ENCODE measurements around the gene COA6. TPM values are rescaled to one million over a fixed set of nuclear protein-coding genes. Genes with fewer than 3 reads are reported as not detected.
"Not testable (repeated sequence)": the region's sequence is repeated elsewhere in the genome, so short reads cannot be mapped to it uniquely, and the experiment has no call there.

The COA6 gene
- total RNA-seq, 8 experiments from 2014 or later: 24.6 to 52.5 (median 44.3) TPM

GRCh38 chr1:234348964-234349363, 24.3 kb upstream of the COA6 start:
- Histone ChIP-seq H3K4me1 (replicated peaks in 1 of 2) (no peaks in the 10 kb centered on the region), H3K4me3 (no peak overlapping the region), H3K27ac (no peak overlapping the region)
- in situ Hi-C loops (cut with MboI; ENCODE audit: low pct_unique_long_range_greater_than_20kb in 2 of 9, low sequenced_read_pairs in 9 of 9, unreplicated experiment in 9 of 9): no loop called here
- WGBS, 10 experiments: 0 to 96% (median 77%) methylated on average over 3 to 4 of the region's 4 CpGs; no CpG with 5 or more reads in 1 of the 10 experiments
- ATAC-seq (replicated peaks in 6 of 8): no peak

- no peak overlapping the region for H3K27ac ChIP-seq
- no peaks in the 10 kb centered on the region for H3K4me1 ChIP-seq (replicated peaks in 1 of 2)
- no peak overlapping the region for H3K4me3 ChIP-seq
- in situ Hi-C loops (cut with MboI; ENCODE audit: low pct_unique_long_range_greater_than_20kb in 2 of 9, low sequenced_read_pairs in 9 of 9, unreplicated experiment in 9 of 9): no loop called here
- no peak for ATAC-seq (replicated peaks in 6 of 8)
- WGBS, 10 experiments: 28 to 94% (median 74%) methylated on average over 2 to 3 of the region's 3 CpGs; no CpG with 5 or more reads in 1 of the 10 experiments
Measured at GRCh38 chr1:234355782-234356510, 17.3 kb upstream of the COA6 start.

GRCh38 chr1:234356615-234357269, 16.5 kb upstream of the COA6 start:
- ATAC-seq (replicated peaks in 6 of 8): peak in 1 of 8 experiments; percentile 53
- 20 to 100% (median 75%) methylated on average over 1 to 23 of the region's 35 CpGs for WGBS, 10 experiments
- H3K27ac ChIP-seq; in situ Hi-C loops (cut with MboI; ENCODE audit: low pct_unique_long_range_greater_than_20kb in 2 of 9, low sequenced_read_pairs in 9 of 9, unreplicated experiment in 9 of 9); H3K4me3 ChIP-seq; H3K4me1 ChIP-seq (replicated peaks in 1 of 2): not testable (repeated sequence)

- ATAC-seq (replicated peaks in 6 of 8): no peak
- Histone ChIP-seq H3K4me3 (no peak overlapping the region), H3K4me1 (replicated peaks in 1 of 2) (no peaks in the 10 kb centered on the region), H3K27ac (no peak overlapping the region)
- in situ Hi-C loops (cut with MboI; ENCODE audit: low pct_unique_long_range_greater_than_20kb in 2 of 9, low sequenced_read_pairs in 9 of 9, unreplicated experiment in 9 of 9): no loop called here
Measured at GRCh38 chr1:234357831-234358230, 15.4 kb upstream of the COA6 start.

- Histone ChIP-seq H3K4me1 (replicated peaks in 1 of 2) (no peaks in the 10 kb centered on the region), H3K27ac (no peak overlapping the region), H3K4me3 (no peak overlapping the region)
- in situ Hi-C loops (cut with MboI; ENCODE audit: low pct_unique_long_range_greater_than_20kb in 2 of 9, low sequenced_read_pairs in 9 of 9, unreplicated experiment in 9 of 9): no loop called here
- 33 to 100% (median 83%) methylated on average over 1 to 3 of the region's 3 CpGs; no CpG with 5 or more reads in 3 of the 10 experiments for WGBS, 10 experiments
- no peak for ATAC-seq (replicated peaks in 6 of 8)
Measured at GRCh38 chr1:234361102-234361603, 12.1 kb upstream of the COA6 start.

GRCh38 chr1:234362558-234362957, 10.7 kb upstream of the COA6 start:
- H3K4me1 ChIP-seq (replicated peaks in 1 of 2): no peaks in the 10 kb centered on the region
- no peak for ATAC-seq (replicated peaks in 6 of 8)
- H3K27ac ChIP-seq: no peak overlapping the region
- no peak overlapping the region for H3K4me3 ChIP-seq
- in situ Hi-C loops (cut with MboI; ENCODE audit: low pct_unique_long_range_greater_than_20kb in 2 of 9, low sequenced_read_pairs in 9 of 9, unreplicated experiment in 9 of 9): no loop called here
- 0 to 100% (median 74%) methylated on average over 1 to 2 of the region's 2 CpGs for WGBS, 10 experiments

- in situ Hi-C loops (cut with MboI; ENCODE audit: low pct_unique_long_range_greater_than_20kb in 2 of 9, low sequenced_read_pairs in 9 of 9, unreplicated experiment in 9 of 9): no loop called here
Measured at GRCh38 chr1:234368320-234369032, 4.8 kb upstream of the COA6 start.

GRCh38 chr1:234369033-234369430, 4.2 kb upstream of the COA6 start:
- ATAC-seq (replicated peaks in 6 of 8): no peak
- WGBS, 10 experiments: 32 to 97% (median 81%) methylated on average over 1 to 3 of the region's 3 CpGs
- no peak overlapping the region for H3K4me3 ChIP-seq
- in situ Hi-C loops (cut with MboI; ENCODE audit: low pct_unique_long_range_greater_than_20kb in 2 of 9, low sequenced_read_pairs in 9 of 9, unreplicated experiment in 9 of 9): no loop called here
- peaks cover 3 to 7% of the 10 kb centered on the region in 2 donors for H3K4me1 ChIP-seq (replicated peaks in 1 of 2)
- no peak overlapping the region for H3K27ac ChIP-seq

More at GRCh38 chr1:234368320-234369032, 4.8 kb upstream of the COA6 start:
- 33 to 100% (median 81%) methylated on average over 2 to 12 of the region's 12 CpGs for WGBS, 10 experiments
- ATAC-seq (replicated peaks in 6 of 8): no peak
- H3K4me1 ChIP-seq (replicated peaks in 1 of 2): peaks cover 3 to 7% of the 10 kb centered on the region in 2 donors
- no peak overlapping the region for H3K27ac ChIP-seq
- H3K4me3 ChIP-seq: no peak overlapping the region

GRCh38 chr1:234369784-234370183, 3.5 kb upstream of the COA6 start:
- in situ Hi-C loops (cut with MboI; ENCODE audit: low pct_unique_long_range_greater_than_20kb in 2 of 9, low sequenced_read_pairs in 9 of 9, unreplicated experiment in 9 of 9): no loop called here
- Histone ChIP-seq H3K27ac (no peak overlapping the region), H3K4me3 (no peak overlapping the region), H3K4me1 (replicated peaks in 1 of 2) (peaks cover 9 to 14% of the 10 kb centered on the region in 2 donors)
- WGBS, 10 experiments: 18 to 94% (median 69%) methylated on average over 1 of the region's 1 CpG
- ATAC-seq (replicated peaks in 6 of 8): no peak

- Histone ChIP-seq H3K27ac (no peak overlapping the region), H3K4me3 (no peak overlapping the region), H3K4me1 (replicated peaks in 1 of 2) (peaks cover 11 to 17% of the 10 kb centered on the region in 2 donors)
- in situ Hi-C loops (cut with MboI; ENCODE audit: low pct_unique_long_range_greater_than_20kb in 2 of 9, low sequenced_read_pairs in 9 of 9, unreplicated experiment in 9 of 9): no loop called here
- no peak for ATAC-seq (replicated peaks in 6 of 8)
- 0 to 93% (median 74%) methylated on average over 1 to 2 of the region's 2 CpGs; no CpG with 5 or more reads in 1 of the 10 experiments for WGBS, 10 experiments
Measured at GRCh38 chr1:234371414-234371813, 1.8 kb upstream of the COA6 start.

GRCh38 chr1:234372011-234372757, 1.1 kb upstream of the COA6 start:
- no peak overlapping the region for H3K27ac ChIP-seq
- WGBS, 10 experiments: 18 to 74% (median 55%) methylated on average over 6 to 9 of the region's 9 CpGs
- H3K4me3 ChIP-seq: peak overlapping the region; percentile 65 to 97 (median 80)
- no peak for ATAC-seq (replicated peaks in 6 of 8)
- peaks cover 11 to 17% of the 10 kb centered on the region in 2 donors for H3K4me1 ChIP-seq (replicated peaks in 1 of 2)
- in situ Hi-C loops (cut with MboI; ENCODE audit: low pct_unique_long_range_greater_than_20kb in 2 of 9, low sequenced_read_pairs in 9 of 9, unreplicated experiment in 9 of 9): no loop called here

GRCh38 chr1:234373959-234374254, 651 bp downstream of the COA6 start:
- ATAC-seq (replicated peaks in 6 of 8): peak in 7 of 8 experiments; percentile 22 to 51 (median 49)
- Histone ChIP-seq H3K27ac (peak overlapping the region; percentile 93 to 96), H3K4me1 (replicated peaks in 1 of 2) (peaks cover 11 to 17% of the 10 kb centered on the region in 2 donors), H3K4me3 (peak overlapping the region; percentile 65 to 97 (median 80))
- WGBS, 10 experiments: 0 to 57% (median 12%) methylated on average over 1 to 6 of the region's 6 CpGs
- in situ Hi-C loops (cut with MboI; ENCODE audit: low pct_unique_long_range_greater_than_20kb in 2 of 9, low sequenced_read_pairs in 9 of 9, unreplicated experiment in 9 of 9): no loop called here

GRCh38 chr1:234375672-234376071, 2.4 kb downstream of the COA6 start:
- in situ Hi-C loops (cut with MboI; ENCODE audit: low pct_unique_long_range_greater_than_20kb in 2 of 9, low sequenced_read_pairs in 9 of 9, unreplicated experiment in 9 of 9): no loop called here
- 80 to 100% (median 88%) methylated on average over 1 to 7 of the region's 7 CpGs; no CpG with 5 or more reads in 1 of the 10 experiments for WGBS, 10 experiments

More at GRCh38 chr1:234375672-234376071, 2.4 kb downstream of the COA6 start:
- peaks cover 11 to 17% of the 10 kb centered on the region in 2 donors for H3K4me1 ChIP-seq (replicated peaks in 1 of 2)
- ATAC-seq (replicated peaks in 6 of 8): no peak
- H3K27ac ChIP-seq: no peak overlapping the region
- H3K4me3 ChIP-seq: no peak overlapping the region

Measured in motor neuron (in vitro differentiated cells).